HCT116 (cell line): ENCODE data around the gene LRRK1. TPM values are rescaled to one million over a fixed set of nuclear protein-coding genes. Genes with fewer than 3 reads are reported as not detected.

ENCODE experiments used
- ATAC-seq: fragments of 200-7000 bp; cut with Tn5 transposase; 2 replicates; pipeline ENCODE4 v1.9.1; 2020; ENCODE audit warnings: mild to moderate bottlenecking, moderate library complexity
- BruUV-seq: library from RNA; stranded (reverse); fragments of 400-500 nt; replicated peaks from 2 replicates; lab custom pipeline; 2021; lab: Mats Ljungman, UMichigan
- CTCF ChIA-PET: fragments of 300-600 bp; sonication (Branson Sonifier 250); formaldehyde crosslinking; loops from one replicate; lab custom pipeline; 2021; ENCODE audit warnings: antibody characterized with exemption; lab: Charles Lee
- POLR2A ChIA-PET: fragments of 300-600, 350-600 bp; sonication (Branson Sonifier 250); formaldehyde crosslinking; loops from one replicate; lab custom pipeline; 2021; ENCODE audit warnings: antibody characterized with exemption; lab: Charles Lee
- RAD21 ChIA-PET, 2 experiments: fragments of 300-600 bp; sonication (Branson Sonifier 250); formaldehyde crosslinking; loops; one replicate each; lab custom pipeline; 2023; ENCODE audit warnings: low total read pairs in 2 of 2; ENCODE audit not compliant: uncharacterized antibody in 2 of 2, unreplicated experiment in 2 of 2, low non-redundant PET in 1 of 2; lab: Charles Lee
- DNase-seq: peaks from one replicate; pipeline ENCODE4 v3.0.0-alpha.2; 2010; ENCODE audit warnings: low read depth, low spot score
- H2AFZ ChIP-seq: fragments of 200-600 bp; shearing (Covaris generic), sonication (generic); 2 replicates; pipeline ENCODE4 v1.6.1; 2017; ENCODE audit warnings: low read depth, mixed run types, mixed read lengths, antibody characterized with exemption, low read length; ENCODE audit not compliant: poor library complexity, severe bottlenecking
- H3K27ac ChIP-seq: 2 replicates; pipeline ENCODE4 v1.5.1; 2012; ENCODE audit warnings: low read depth, low read length
- H3K27me3 ChIP-seq: fragments of 200-600 bp; sonication (generic); 2 replicates; pipeline ENCODE4 v1.6.1; 2016; ENCODE audit warnings: mixed run types, low read length, mixed read lengths; ENCODE audit not compliant: insufficient read depth
- H3K36me3 ChIP-seq, 2 experiments: fragments of 200-500 bp in 1 of 2; fragments of 200-600 bp in 1 of 2; sonication (Bioruptor generic) in 1 of 2; sonication (generic) in 1 of 2; 2 replicates each; pipeline versions ENCODE4 v1.5.1 to v1.6.1; 2014 to 2016; ENCODE audit warnings: low read length in 2 of 2, inconsistent platforms in 1 of 2, mixed read lengths in 1 of 2, mixed run types in 1 of 2; ENCODE audit not compliant: insufficient read depth in 2 of 2, control insufficient read depth in 1 of 2
- H3K4me1 ChIP-seq, 2 experiments: fragments of 200-600 bp in 1 of 2; sonication (generic) in 1 of 2; 2 replicates each; pipeline versions ENCODE4 v1.5.1 to v1.6.1; 2012 to 2017; ENCODE audit warnings: low read length in 2 of 2, inconsistent platforms in 1 of 2, mild to moderate bottlenecking in 1 of 2, mixed read lengths in 1 of 2, mixed run types in 1 of 2, moderate library complexity in 1 of 2; ENCODE audit not compliant: insufficient read depth in 2 of 2, control insufficient read depth in 1 of 2
- H3K4me2 ChIP-seq: fragments of 200-600 bp; sonication (generic); 2 replicates; pipeline ENCODE4 v1.6.1; 2017; ENCODE audit warnings: mixed run types, low read length, mixed read lengths
- H3K4me3 ChIP-seq, 2 experiments: fragments of 200-600 bp in 1 of 2; sonication (generic) in 1 of 2; replicated peaks in 1 of 2; 2 replicates each; pipeline ENCODE4 v1.5.1; 2011 to 2016; ENCODE audit warnings: low read length in 2 of 2, control low read depth in 1 of 2, low read depth in 1 of 2, mild to moderate bottlenecking in 1 of 2, mixed read lengths in 1 of 2, mixed run types in 1 of 2
- H3K79me2 ChIP-seq: fragments of 200-600 bp; sonication (generic); 2 replicates; pipeline ENCODE4 v1.6.1; 2017; ENCODE audit warnings: mild to moderate bottlenecking, mixed run types, low read length, moderate library complexity, mixed read lengths; ENCODE audit not compliant: insufficient read depth
- H3K9ac ChIP-seq: fragments of 200-600 bp; sonication (generic); 2 replicates; pipeline ENCODE4 v1.6.1; 2016; ENCODE audit warnings: low read length, mixed read lengths
- H3K9me2 ChIP-seq: fragments of 200-600 bp; sonication (generic), shearing (Covaris generic); 2 replicates; pipeline ENCODE4 v1.6.1; 2017; ENCODE audit warnings: mixed run types, mild to moderate bottlenecking, moderate library complexity; ENCODE audit not compliant: insufficient read depth
- H3K9me3 ChIP-seq, 2 experiments: fragments of 200-500 bp in 1 of 2; fragments of 200-600 bp in 1 of 2; sonication (Bioruptor generic) in 1 of 2; sonication (generic) in 1 of 2; 2 replicates each; pipeline ENCODE4 v1.6.1; 2014 to 2017; ENCODE audit warnings: low read length in 2 of 2, mixed read lengths in 2 of 2, inconsistent platforms in 1 of 2, low read depth in 1 of 2, mild to moderate bottlenecking in 1 of 2, mixed run types in 1 of 2, moderate library complexity in 1 of 2; ENCODE audit not compliant: control insufficient read depth in 1 of 2, insufficient read depth in 1 of 2
- H4K20me1 ChIP-seq: fragments of 200-600 bp; sonication (generic), shearing (Covaris generic); 2 replicates; pipeline ENCODE4 v1.6.1; 2017; ENCODE audit warnings: mixed run types, mild to moderate bottlenecking, moderate library complexity; ENCODE audit not compliant: insufficient read depth
- CBX3 ChIP-seq: IDR thresholded peaks from 2 replicates; pipeline ENCODE4 v1.6.1; 2012; ENCODE audit warnings: low read depth
- EGR1 ChIP-seq: IDR thresholded peaks from 2 replicates; pipeline ENCODE4 v1.6.1; 2012; ENCODE audit warnings: low read depth
- ELF1 ChIP-seq: IDR thresholded peaks from 2 replicates; pipeline ENCODE4 v1.6.1; 2012; ENCODE audit warnings: low read depth, borderline replicate concordance
- EZH2 ChIP-seq: fragments of 200-600 bp; sonication (generic); IDR thresholded peaks from 2 replicates; pipeline ENCODE4 v1.6.1; 2017; ENCODE audit warnings: antibody characterized with exemption, mixed run types
- EZH2phosphoT487 ChIP-seq: fragments of 200-600 bp; IDR thresholded peaks from 2 replicates; pipeline ENCODE4 v1.6.1; 2018; ENCODE audit warnings: antibody characterized with exemption, borderline replicate concordance
- FOSL1 ChIP-seq: IDR thresholded peaks from 2 replicates; pipeline ENCODE4 v1.6.1; 2012; ENCODE audit warnings: low read depth
- JUND ChIP-seq: IDR thresholded peaks from 2 replicates; pipeline ENCODE4 v1.6.1; 2012
- POLR2A ChIP-seq: IDR thresholded peaks from 2 replicates; pipeline ENCODE4 v1.7.0; 2011; ENCODE audit warnings: borderline replicate concordance; ENCODE audit not compliant: insufficient read depth, insufficient read length; ENCODE audit errors: extremely low read depth
- POLR2AphosphoS5 ChIP-seq: IDR thresholded peaks from 2 replicates; pipeline ENCODE4 v1.6.1; 2011; ENCODE audit warnings: mild to moderate bottlenecking, low read depth, low read length, moderate library complexity
- RAD21 ChIP-seq: IDR thresholded peaks from 2 replicates; pipeline ENCODE4 v1.6.1; 2012; ENCODE audit warnings: low read depth, mild to moderate bottlenecking
- SIN3A ChIP-seq: IDR thresholded peaks from 2 replicates; pipeline ENCODE4 v1.6.1; 2012; ENCODE audit warnings: low read depth
- SP1 ChIP-seq: IDR thresholded peaks from 2 replicates; pipeline ENCODE4 v1.6.1; 2012; ENCODE audit warnings: low read depth
- SRF ChIP-seq: IDR thresholded peaks from 2 replicates; pipeline ENCODE4 v1.6.1; 2012; ENCODE audit warnings: low read depth
- TCF7L2 ChIP-seq: IDR thresholded peaks from 2 replicates; pipeline ENCODE4 v1.7.0; 2011; ENCODE audit warnings: borderline replicate concordance, inconsistent platforms; ENCODE audit not compliant: insufficient read depth, insufficient read length; ENCODE audit errors: extremely low read depth
- ZFX ChIP-seq: fragments of 450-650 bp; IDR thresholded peaks from 2 replicates; pipeline ENCODE4 v1.6.1; 2017
- ZNF274 ChIP-seq: fragments of 200-500 bp; sonication (Bioruptor generic); IDR thresholded peaks from 2 replicates; pipeline ENCODE4 v1.6.1; 2014; ENCODE audit warnings: mild to moderate bottlenecking, low read depth, low read length, inconsistent platforms
- intact Hi-C: fragments of 100-400 bp; cut with micrococcal nuclease; formaldehyde crosslinking; loops from 2 replicates; pipeline ENCODE4 v1.10.0; 2022
- total RNA-seq: library from RNA; stranded (reverse); gene quantifications from one replicate; pipeline ENCODE4 v1.2.1, GENCODE V29; 2021; ENCODE audit not compliant: unreplicated experiment
- TF ChIP-seq, protein P1 (sequence below): IDR thresholded peaks from 2 replicates; pipeline ENCODE4 v1.6.1; 2012
- TF ChIP-seq, protein P2 (sequence below): IDR thresholded peaks from 2 replicates; pipeline ENCODE4 v1.6.1; 2011; ENCODE audit warnings: mild to moderate bottlenecking, low read length, moderate library complexity; ENCODE audit not compliant: insufficient replicate concordance; ENCODE audit errors: extremely low read depth
- TF ChIP-seq, protein P3 (sequence below): IDR thresholded peaks from 2 replicates; pipeline ENCODE4 v1.6.1; 2012; ENCODE audit warnings: low read depth
- TF ChIP-seq, protein P4 (sequence below), 3 experiments: fragments of 200-600 bp in 1 of 3; sonication (generic) in 1 of 3; IDR thresholded peaks in 2 of 3; conservative IDR thresholded peaks in 1 of 3; 2 replicates each; pipeline ENCODE4 v1.5.1; 2012 to 2017; ENCODE audit warnings: low read depth in 2 of 3, low read length in 2 of 3, antibody characterized with exemption in 1 of 3, borderline replicate concordance in 1 of 3, control low read depth in 1 of 3, mild to moderate bottlenecking in 1 of 3, mixed read lengths in 1 of 3, mixed run types in 1 of 3, moderate library complexity in 1 of 3; ENCODE audit not compliant: insufficient read depth in 1 of 3

LRRK1 gene
- total RNA-seq, 1 experiment from 2014 or later, result 21.6 TPM

DNA sequence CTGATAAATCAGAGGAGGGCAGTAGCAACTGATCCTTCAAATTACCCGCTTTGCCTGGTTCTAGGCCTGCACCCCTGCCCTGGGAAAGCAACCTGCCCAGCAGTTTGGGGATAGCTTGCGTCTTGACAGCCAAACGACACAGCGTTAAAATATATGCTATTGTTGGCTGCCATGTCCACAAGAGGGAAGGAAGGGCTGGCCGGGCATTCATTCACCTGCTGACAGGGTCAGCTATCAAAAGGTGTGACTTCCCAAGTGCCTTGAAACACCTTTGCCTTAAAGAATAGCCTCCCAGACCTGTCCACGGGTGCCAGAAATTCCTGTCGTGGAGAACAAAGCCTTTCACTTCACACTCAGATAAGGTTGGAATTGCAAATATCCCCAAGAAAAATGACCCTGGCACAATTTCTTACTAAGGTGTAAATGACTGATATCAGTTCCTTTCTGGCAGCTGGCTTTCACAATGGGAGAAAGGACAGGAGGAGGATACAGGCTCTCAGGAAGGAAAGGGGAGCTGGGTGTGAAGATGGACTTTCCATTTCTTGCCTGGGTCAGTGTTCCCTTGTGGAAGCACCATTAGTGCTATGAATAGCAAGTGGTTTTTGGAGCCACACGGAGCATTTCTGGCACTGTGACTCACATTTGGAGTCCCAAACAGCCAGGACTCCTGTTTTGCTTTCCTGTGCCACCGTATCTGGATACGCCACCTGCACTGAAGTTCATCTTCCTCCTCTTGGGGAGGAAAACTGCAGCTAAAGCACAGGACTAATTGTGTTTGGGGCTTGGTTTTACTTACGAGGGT lies 20.3 kb upstream of the LRRK1 start:
- TF ChIP-seq ELF1 (no peak), EZH2 (no peak), TCF7L2 (no peak), POLR2AphosphoS5 (no peak), SRF (no peak), EZH2phosphoT487 (no peak), JUND (no peak), EGR1 (no peak), ZFX (no peak), ZNF274 (no peak), SIN3A (no peak), RAD21 (no peak), SP1 (no peak), FOSL1 (no peak), POLR2A (no peak), CBX3 (no peak)
- TF ChIP-seq, protein P1, sequence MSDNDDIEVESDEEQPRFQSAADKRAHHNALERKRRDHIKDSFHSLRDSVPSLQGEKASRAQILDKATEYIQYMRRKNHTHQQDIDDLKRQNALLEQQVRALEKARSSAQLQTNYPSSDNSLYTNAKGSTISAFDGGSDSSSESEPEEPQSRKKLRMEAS, result no peak
- TF ChIP-seq, protein P2, sequence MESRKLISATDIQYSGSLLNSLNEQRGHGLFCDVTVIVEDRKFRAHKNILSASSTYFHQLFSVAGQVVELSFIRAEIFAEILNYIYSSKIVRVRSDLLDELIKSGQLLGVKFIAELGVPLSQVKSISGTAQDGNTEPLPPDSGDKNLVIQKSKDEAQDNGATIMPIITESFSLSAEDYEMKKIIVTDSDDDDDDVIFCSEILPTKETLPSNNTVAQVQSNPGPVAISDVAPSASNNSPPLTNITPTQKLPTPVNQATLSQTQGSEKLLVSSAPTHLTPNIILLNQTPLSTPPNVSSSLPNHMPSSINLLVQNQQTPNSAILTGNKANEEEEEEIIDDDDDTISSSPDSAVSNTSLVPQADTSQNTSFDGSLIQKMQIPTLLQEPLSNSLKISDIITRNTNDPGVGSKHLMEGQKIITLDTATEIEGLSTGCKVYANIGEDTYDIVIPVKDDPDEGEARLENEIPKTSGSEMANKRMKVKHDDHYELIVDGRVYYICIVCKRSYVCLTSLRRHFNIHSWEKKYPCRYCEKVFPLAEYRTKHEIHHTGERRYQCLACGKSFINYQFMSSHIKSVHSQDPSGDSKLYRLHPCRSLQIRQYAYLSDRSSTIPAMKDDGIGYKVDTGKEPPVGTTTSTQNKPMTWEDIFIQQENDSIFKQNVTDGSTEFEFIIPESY, result no peak
- TF ChIP-seq, protein P3, sequence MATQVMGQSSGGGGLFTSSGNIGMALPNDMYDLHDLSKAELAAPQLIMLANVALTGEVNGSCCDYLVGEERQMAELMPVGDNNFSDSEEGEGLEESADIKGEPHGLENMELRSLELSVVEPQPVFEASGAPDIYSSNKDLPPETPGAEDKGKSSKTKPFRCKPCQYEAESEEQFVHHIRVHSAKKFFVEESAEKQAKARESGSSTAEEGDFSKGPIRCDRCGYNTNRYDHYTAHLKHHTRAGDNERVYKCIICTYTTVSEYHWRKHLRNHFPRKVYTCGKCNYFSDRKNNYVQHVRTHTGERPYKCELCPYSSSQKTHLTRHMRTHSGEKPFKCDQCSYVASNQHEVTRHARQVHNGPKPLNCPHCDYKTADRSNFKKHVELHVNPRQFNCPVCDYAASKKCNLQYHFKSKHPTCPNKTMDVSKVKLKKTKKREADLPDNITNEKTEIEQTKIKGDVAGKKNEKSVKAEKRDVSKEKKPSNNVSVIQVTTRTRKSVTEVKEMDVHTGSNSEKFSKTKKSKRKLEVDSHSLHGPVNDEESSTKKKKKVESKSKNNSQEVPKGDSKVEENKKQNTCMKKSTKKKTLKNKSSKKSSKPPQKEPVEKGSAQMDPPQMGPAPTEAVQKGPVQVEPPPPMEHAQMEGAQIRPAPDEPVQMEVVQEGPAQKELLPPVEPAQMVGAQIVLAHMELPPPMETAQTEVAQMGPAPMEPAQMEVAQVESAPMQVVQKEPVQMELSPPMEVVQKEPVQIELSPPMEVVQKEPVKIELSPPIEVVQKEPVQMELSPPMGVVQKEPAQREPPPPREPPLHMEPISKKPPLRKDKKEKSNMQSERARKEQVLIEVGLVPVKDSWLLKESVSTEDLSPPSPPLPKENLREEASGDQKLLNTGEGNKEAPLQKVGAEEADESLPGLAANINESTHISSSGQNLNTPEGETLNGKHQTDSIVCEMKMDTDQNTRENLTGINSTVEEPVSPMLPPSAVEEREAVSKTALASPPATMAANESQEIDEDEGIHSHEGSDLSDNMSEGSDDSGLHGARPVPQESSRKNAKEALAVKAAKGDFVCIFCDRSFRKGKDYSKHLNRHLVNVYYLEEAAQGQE, result no peak
- TF ChIP-seq, protein P4, sequence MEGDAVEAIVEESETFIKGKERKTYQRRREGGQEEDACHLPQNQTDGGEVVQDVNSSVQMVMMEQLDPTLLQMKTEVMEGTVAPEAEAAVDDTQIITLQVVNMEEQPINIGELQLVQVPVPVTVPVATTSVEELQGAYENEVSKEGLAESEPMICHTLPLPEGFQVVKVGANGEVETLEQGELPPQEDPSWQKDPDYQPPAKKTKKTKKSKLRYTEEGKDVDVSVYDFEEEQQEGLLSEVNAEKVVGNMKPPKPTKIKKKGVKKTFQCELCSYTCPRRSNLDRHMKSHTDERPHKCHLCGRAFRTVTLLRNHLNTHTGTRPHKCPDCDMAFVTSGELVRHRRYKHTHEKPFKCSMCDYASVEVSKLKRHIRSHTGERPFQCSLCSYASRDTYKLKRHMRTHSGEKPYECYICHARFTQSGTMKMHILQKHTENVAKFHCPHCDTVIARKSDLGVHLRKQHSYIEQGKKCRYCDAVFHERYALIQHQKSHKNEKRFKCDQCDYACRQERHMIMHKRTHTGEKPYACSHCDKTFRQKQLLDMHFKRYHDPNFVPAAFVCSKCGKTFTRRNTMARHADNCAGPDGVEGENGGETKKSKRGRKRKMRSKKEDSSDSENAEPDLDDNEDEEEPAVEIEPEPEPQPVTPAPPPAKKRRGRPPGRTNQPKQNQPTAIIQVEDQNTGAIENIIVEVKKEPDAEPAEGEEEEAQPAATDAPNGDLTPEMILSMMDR (IDR thresholded peaks at IDR 0.05 in 2 of 3, conservative IDR thresholded peaks at IDR 0.05 in 1 of 3; ENCODE audit: borderline replicate concordance in 1 of 3, insufficient read depth in 1 of 3, low read depth in 2 of 3, low read length in 2 of 3), result no peak
- intact Hi-C loops, result no loop called here
- H3K9me3 ChIP-seq, result no peaks in the 10 kb centered on the region
- H3K4me1 ChIP-seq, result no peaks in the 10 kb centered on the region
- peaks cover 4% of the 10 kb centered on the region; the same call in 1 of the 2 replicates for H4K20me1 ChIP-seq
- no peak overlapping the region for H2AFZ ChIP-seq
- H3K4me3 ChIP-seq, result no peak overlapping the region
- POLR2A ChIA-PET, result no interaction called here
- H3K9ac ChIP-seq, result no peak overlapping the region
- H3K9me2 ChIP-seq, result no peaks in the 10 kb centered on the region
- no peak overlapping the region for H3K4me2 ChIP-seq
- peaks cover 37 to 94% of the 10 kb centered on the region in 2 experiments for H3K36me3 ChIP-seq
- RAD21 ChIA-PET, result no interaction called here
- BruUV-seq, result no TSS peak
- H3K79me2 ChIP-seq, result peaks cover 70% of the 10 kb centered on the region; the same call in 1 of the 2 replicates
- CTCF ChIA-PET, result no interaction called here
- no peak overlapping the region for H3K27ac ChIP-seq
- DNase-seq (no peak), ATAC-seq (no peak)
- no peaks in the 10 kb centered on the region for H3K27me3 ChIP-seq
